IMR-90 (cell line): Measurements from ENCODE around the gene BTF3L4. TPM values are rescaled to one million over a fixed set of nuclear protein-coding genes. Genes with fewer than 3 reads are reported as not detected.

ENCODE experiments used
- ATAC-seq: fragments of 200-7000 bp; cut with Tn5 transposase; 2 replicates; pipeline ENCODE4 v1.9.1; 2020; ENCODE audit warnings: low read depth, mild to moderate bottlenecking, moderate library complexity
- BruUV-seq: library from RNA; stranded (reverse); fragments of 400-500 nt; replicated peaks from 2 replicates; lab custom pipeline; 2021; lab: Mats Ljungman, UMichigan
- CTCF ChIA-PET: fragments of 300-600 bp; formaldehyde crosslinking; extraction: SDS; loops from one replicate; lab custom pipeline; 2021; ENCODE audit warnings: antibody characterized with exemption; lab: Yijun Ruan, JAX
- POLR2A ChIA-PET: fragments of 300-600 bp; sonication (Branson Sonifier 250); formaldehyde crosslinking; loops from one replicate; lab custom pipeline; 2022; ENCODE audit warnings: antibody characterized with exemption; ENCODE audit not compliant: unreplicated experiment; lab: Charles Lee
- DNase-seq: peaks from one replicate; pipeline ENCODE4 v3.0.0; 2013
- H2AFZ ChIP-seq: replicated peaks from 2 replicates; pipeline ENCODE3; 2013; ENCODE audit warnings: low read length, mild to moderate bottlenecking; ENCODE audit not compliant: poor library complexity
- H2AK5ac ChIP-seq: 2 replicates; pipeline ENCODE4 v1.6.1; 2013; ENCODE audit warnings: low read depth, low read length, inconsistent platforms
- H2AK9ac ChIP-seq: replicated peaks from 2 replicates; pipeline ENCODE3; 2013; ENCODE audit warnings: mild to moderate bottlenecking, low read depth, low read length, moderate library complexity; ENCODE audit not compliant: poor library complexity
- H2BK120ac ChIP-seq: 2 replicates; pipeline ENCODE4 v1.6.1; 2013; ENCODE audit warnings: low read depth, low read length, inconsistent platforms
- H2BK15ac ChIP-seq: 3 replicates; pipeline ENCODE4 v1.6.1; 2013; ENCODE audit warnings: low read depth, low read length, inconsistent platforms
- H2BK20ac ChIP-seq: 2 replicates; pipeline ENCODE4 v1.6.1; 2013; ENCODE audit warnings: low read depth, mild to moderate bottlenecking, inconsistent platforms, low read length, moderate library complexity
- H2BK5ac ChIP-seq: 2 replicates; pipeline ENCODE4 v1.6.1; 2013; ENCODE audit warnings: mild to moderate bottlenecking, low read depth, low read length, inconsistent platforms; ENCODE audit not compliant: poor library complexity, severe bottlenecking
- H3K14ac ChIP-seq: replicated peaks from 2 replicates; pipeline ENCODE4 v1.6.1; 2013; ENCODE audit warnings: low read depth, low read length, inconsistent platforms
- H3K18ac ChIP-seq: 2 replicates; pipeline ENCODE4 v1.6.1; 2013; ENCODE audit warnings: low read depth, low read length, control low read depth
- H3K23ac ChIP-seq: 2 replicates; pipeline ENCODE4 v1.6.1; 2013; ENCODE audit warnings: low read depth, low read length, inconsistent platforms
- H3K27ac ChIP-seq: 2 replicates; pipeline ENCODE4 v1.5.1; 2013; ENCODE audit warnings: mild to moderate bottlenecking, control low read depth, low read length; ENCODE audit not compliant: insufficient read depth
- H3K27me3 ChIP-seq: 2 replicates; pipeline ENCODE4 v1.6.1; 2013; ENCODE audit warnings: low read length; ENCODE audit not compliant: control insufficient read depth, insufficient read depth
- H3K36me3 ChIP-seq: 2 replicates; pipeline ENCODE4 v1.6.1; 2013; ENCODE audit warnings: low read length, mixed read lengths; ENCODE audit not compliant: control insufficient read depth, insufficient read depth
- H3K4ac ChIP-seq: 2 replicates; pipeline ENCODE4 v1.6.1; 2013; ENCODE audit warnings: low read depth, low read length, inconsistent platforms
- H3K4me1 ChIP-seq: 2 replicates; pipeline ENCODE4 v1.6.1; 2013; ENCODE audit warnings: low read length, mixed read lengths; ENCODE audit not compliant: control insufficient read depth, insufficient read depth
- H3K4me2 ChIP-seq: 2 replicates; pipeline ENCODE4 v1.6.1; 2013; ENCODE audit warnings: low read depth, mild to moderate bottlenecking, control low read depth, low read length, moderate library complexity
- H3K4me3 ChIP-seq: 2 replicates; pipeline ENCODE4 v1.5.1; 2013; ENCODE audit warnings: low read depth, mild to moderate bottlenecking, control low read depth, low read length, moderate library complexity; ENCODE audit not compliant: insufficient read depth
- H3K56ac ChIP-seq: 2 replicates; pipeline ENCODE4 v1.6.1; 2013; ENCODE audit warnings: low read length, inconsistent platforms; ENCODE audit not compliant: insufficient read depth; ENCODE audit errors: extremely low read depth
- H3K79me1 ChIP-seq, 2 experiments: 2 replicates each; pipeline ENCODE4 v1.6.1; 2013; ENCODE audit warnings: low read length in 2 of 2, inconsistent platforms in 1 of 2, low read depth in 1 of 2
- H3K9ac ChIP-seq: 2 replicates; pipeline ENCODE4 v1.6.1; 2013; ENCODE audit warnings: low read depth, low read length, control low read depth
- H3K9me1 ChIP-seq: 2 replicates; pipeline ENCODE4 v1.6.1; 2013; ENCODE audit warnings: low read length, inconsistent platforms; ENCODE audit not compliant: insufficient read depth
- H3K9me3 ChIP-seq: 2 replicates; pipeline ENCODE4 v1.6.1; 2013; ENCODE audit warnings: low read length; ENCODE audit not compliant: control insufficient read depth, insufficient read depth
- H4K20me1 ChIP-seq: 2 replicates; pipeline ENCODE4 v1.6.1; 2013; ENCODE audit warnings: low read length, inconsistent platforms; ENCODE audit not compliant: insufficient read depth
- H4K5ac ChIP-seq: 2 replicates; pipeline ENCODE4 v1.6.1; 2013; ENCODE audit warnings: mild to moderate bottlenecking, low read depth, low read length, control low read depth
- H4K8ac ChIP-seq, 2 experiments: 2 replicates each; pipeline ENCODE4 v1.6.1; 2013; ENCODE audit warnings: low read depth in 2 of 2, low read length in 2 of 2, control low read depth in 1 of 2, inconsistent platforms in 1 of 2
- H4K91ac ChIP-seq: 2 replicates; pipeline ENCODE4 v1.6.1; 2013; ENCODE audit warnings: low read depth, low read length, inconsistent platforms; ENCODE audit not compliant: insufficient read depth
- BHLHE40 ChIP-seq: fragments of 150-350 bp; IDR thresholded peaks from 2 replicates; pipeline ENCODE4 v1.6.1; 2016; ENCODE audit warnings: mild to moderate bottlenecking, low read depth, low read length
- CEBPB ChIP-seq: IDR thresholded peaks from 2 replicates; pipeline ENCODE4 v1.6.1; 2012; ENCODE audit warnings: low read depth, low read length, improper control_type of control experiment
- CHD1 ChIP-seq: IDR thresholded peaks from 2 replicates; pipeline ENCODE4 v1.6.1; 2012; ENCODE audit warnings: low read depth, low read length, improper control_type of control experiment
- CTCF ChIP-seq: conservative IDR thresholded peaks from 2 replicates; pipeline ENCODE4 v1.5.1; 2012; ENCODE audit warnings: mild to moderate bottlenecking, low read depth, low read length, improper control_type of control experiment
- ELK1 ChIP-seq: fragments of 150-350 bp; IDR thresholded peaks from 2 replicates; pipeline ENCODE4 v1.6.1; 2016; ENCODE audit warnings: low read depth, mild to moderate bottlenecking, low read length, moderate library complexity, borderline replicate concordance
- FOS ChIP-seq: fragments of 150-350 bp; IDR thresholded peaks from 2 replicates; pipeline ENCODE4 v1.6.1; 2016; ENCODE audit warnings: low read depth, low read length
- MAZ ChIP-seq: IDR thresholded peaks from 2 replicates; pipeline ENCODE4 v1.6.1; 2012; ENCODE audit warnings: low read depth, mild to moderate bottlenecking, low read length, improper control_type of control experiment, moderate library complexity, borderline replicate concordance
- MXI1 ChIP-seq: IDR thresholded peaks from 2 replicates; pipeline ENCODE4 v1.6.1; 2012; ENCODE audit warnings: low read depth, mild to moderate bottlenecking, low read length, moderate library complexity, borderline replicate concordance
- NFE2L2 ChIP-seq: fragments of 150-350 bp; IDR thresholded peaks from 2 replicates; pipeline ENCODE4 v1.6.1; 2016; ENCODE audit warnings: low read depth, mild to moderate bottlenecking, low read length
- POLR2A ChIP-seq: IDR thresholded peaks from 2 replicates; pipeline ENCODE4 v1.6.1; 2012; ENCODE audit warnings: mild to moderate bottlenecking, low read depth, low read length
- RCOR1 ChIP-seq: IDR thresholded peaks from 2 replicates; pipeline ENCODE4 v1.6.1; 2012; ENCODE audit warnings: mild to moderate bottlenecking, low read length, improper control_type of control experiment; ENCODE audit not compliant: insufficient replicate concordance
- RFX5 ChIP-seq: IDR thresholded peaks from 2 replicates; pipeline ENCODE4 v1.8.0; 2012; ENCODE audit warnings: low read depth, mild to moderate bottlenecking, low read length, moderate library complexity
- SMC3 ChIP-seq: fragments of 150-350 bp; IDR thresholded peaks from 2 replicates; pipeline ENCODE4 v1.6.1; 2016; ENCODE audit warnings: low read depth, mild to moderate bottlenecking, antibody characterized with exemption, low read length, moderate library complexity
- USF2 ChIP-seq: fragments of 150-350 bp; IDR thresholded peaks from 2 replicates; pipeline ENCODE4 v1.6.1; 2017; ENCODE audit warnings: mild to moderate bottlenecking, antibody characterized with exemption, low read length, low read depth
- WGBS, 2 experiments: methylation state at CpG; one replicate each; pipeline versions ENCODE4 v1.1.5 to v1.1.7; 2013; ENCODE audit warnings: missing lambda C conversion rate in 2 of 2; ENCODE audit not compliant: insufficient read length in 1 of 2; ENCODE audit errors: extremely low coverage in 2 of 2; 5-methylcytosine and 5-hydroxymethylcytosine counted together
- dilution Hi-C: fragments of 300-500 bp; cut with HindIII; formaldehyde crosslinking; loops from one replicate; pipeline ENCODE4 v1.14.3; 2018; ENCODE audit warnings: low sequenced_read_pairs; ENCODE audit not compliant: unreplicated experiment
- in situ Hi-C: fragments of 300-500 bp; cut with MboI; formaldehyde crosslinking; loops from 3 replicates; pipeline ENCODE4 v1.14.3; 2019; ENCODE audit warnings: low sequenced_read_pairs, inconsistent platforms, mixed read lengths
- intact Hi-C: fragments of 100-400 bp; cut with micrococcal nuclease; formaldehyde crosslinking; loops from 2 replicates; pipeline ENCODE4 v1.10.0; 2022
- polyA plus RNA-seq, 3 experiments: library from polyadenylated mRNA; depleted of rRNA; stranded (reverse); fragments of >200 nt; gene quantifications; 2 replicates each; pipeline ENCODE4 v1.2.3, GENCODE V29; 2012; ENCODE audit warnings: low replicate concordance in 1 of 3
- total RNA-seq: library from RNA; depleted of rRNA; stranded (reverse); fragments of >200 nt; gene quantifications from 2 replicates; pipeline ENCODE4 v1.2.3, GENCODE V29; 2012

BTF3L4 gene
- total and polyA plus RNA-seq, 2 of the 4 experiments (the other 2 are of a cell fraction) = 34.5 to 41.2 TPM

- H3K27me3 ChIP-seq = no peaks in the 10 kb centered on the region
- peak within 1 kb of the TSS; percentile 98 for H3K56ac ChIP-seq
- peak; percentile 91 for DNase-seq
- peak within 1 kb of the TSS; percentile 97 for H3K23ac ChIP-seq
- ChIA-PET CTCF (no interaction called here), POLR2A (no interaction called here)
- no TSS peak for BruUV-seq
- H4K91ac ChIP-seq = peak within 1 kb of the TSS; percentile 93
- H2BK5ac ChIP-seq = peak within 1 kb of the TSS; percentile 84
- peak within 1 kb of the TSS; percentile 63; the same call in 2 of the 3 replicates for H2BK15ac ChIP-seq
- H3K4me1 ChIP-seq = peaks cover 4% of the 10 kb centered on the region; the same call in 1 of the 2 replicates
- H3K14ac ChIP-seq = peak within 1 kb of the TSS; percentile 96
- H3K4me3 ChIP-seq = peak within 1 kb of the TSS; percentile 84
- H3K4me2 ChIP-seq = peak within 1 kb of the TSS; percentile 93
- peak within 1 kb of the TSS; percentile 87 for H2BK120ac ChIP-seq
- intact Hi-C loops (no loop called here), dilution Hi-C loops (no loop called here), in situ Hi-C loops (no loop called here)
- peak within 1 kb of the TSS; percentile 88 to 97 for H4K8ac ChIP-seq
- H4K5ac ChIP-seq = peak within 1 kb of the TSS; percentile 85
- peak; percentile 66 for ATAC-seq
- H3K9ac ChIP-seq = peak within 1 kb of the TSS; percentile 90
- H2BK20ac ChIP-seq = peak within 1 kb of the TSS; percentile 75
- H3K18ac ChIP-seq = peak within 1 kb of the TSS; percentile 70
- H2AFZ ChIP-seq = peak within 1 kb of the TSS; percentile 93
- peaks cover 22 to 63% of the 10 kb centered on the region in 2 experiments; a peak in 3 of 4 replicates for H3K79me1 ChIP-seq
- peaks cover 7% of the 10 kb centered on the region for H3K36me3 ChIP-seq
- no peaks in the 10 kb centered on the region for H3K9me3 ChIP-seq
- H4K20me1 ChIP-seq = peaks cover 20% of the 10 kb centered on the region; the same call in 1 of the 2 replicates
- peak within 1 kb of the TSS; percentile 86 for H2AK9ac ChIP-seq
- WGBS, 2 experiments = 0% methylated on average over 15 of the region's 45 CpGs; no CpG with 5 or more reads in 1 of the 2 experiments
- H2AK5ac ChIP-seq = peak within 1 kb of the TSS; percentile 83
- H3K9me1 ChIP-seq = no peaks in the 10 kb centered on the region
- H3K27ac ChIP-seq = peak within 1 kb of the TSS; percentile 94
- peak within 1 kb of the TSS; percentile 97 for H3K4ac ChIP-seq
- TF ChIP-seq MXI1 = 0 out of 2 replicates have a peak, but pooled peaks have one; percentile 42
- peak; percentile 98 for TF ChIP-seq CEBPB
- TF ChIP-seq SMC3 = no peak
- peak; percentile 23 for TF ChIP-seq BHLHE40
- no peak for TF ChIP-seq RFX5
- no peak for TF ChIP-seq RCOR1
- no peak for TF ChIP-seq CHD1
- no peak for TF ChIP-seq NFE2L2
- peak; percentile 88 for TF ChIP-seq POLR2A
- no peak for TF ChIP-seq USF2
- TF ChIP-seq FOS = no peak
- no peak for TF ChIP-seq CTCF
- TF ChIP-seq MAZ = peak; percentile 16; the same call in 1 of the 2 replicates
- TF ChIP-seq ELK1 = no peak
These were observed 829 bp upstream of the BTF3L4 start, which contains the start of gene TXNDC12 for GRCh38 chr1:52055066-52055865. Gene TXNDC12 (minus strand): TSS chr1:52055191. CDS start chr1:52055096, 95 bp downstream.
